Upper lobe of left lung (tissue), 4 donors: Measurements from ENCODE around the gene TENT5C.

Source experiments
- CTCF ChIP-seq, 6 experiments: fragments of 450-650 bp in 4 of 6; fragments of 200-600 bp in 2 of 6; sonication (generic) in 2 of 6; IDR thresholded peaks; one replicate each; pipeline ENCODE4 v1.5.1; 2016 to 2019; ENCODE audit warnings: antibody characterized with exemption in 6 of 6
- POLR2A ChIP-seq, 4 donors: fragments of 450-650 bp; IDR thresholded peaks; one replicate each; pipeline ENCODE4 v1.5.1; 2016 to 2017; ENCODE audit warnings: antibody characterized with exemption in 4 of 4, mild to moderate bottlenecking in 2 of 4
- POLR2AphosphoS5 ChIP-seq, 2 donors: sonication (generic); formaldehyde crosslinking; IDR thresholded peaks; one replicate each; pipeline ENCODE4 v1.5.1; 2017; ENCODE audit warnings: antibody characterized with exemption in 2 of 2

GRCh38 chr1:117631359-117632160, 25.7 kb downstream of the TENT5C start:
- TF ChIP-seq CTCF (IDR thresholded peaks at IDR 0.05) (no peak), POLR2A (IDR thresholded peaks at IDR 0.05) (no peak), POLR2AphosphoS5 (IDR thresholded peaks at IDR 0.05) (no peak)
